ENCODE measurements around the gene PLIN4. TPM values are rescaled to one million over a fixed set of nuclear protein-coding genes. Genes with fewer than 3 reads are reported as not detected.

PLIN4 gene
- total and polyA plus RNA-seq, 8 donors, result 0.88 to 4.0 (median 1.1) TPM

GRCh38 chr19:4471403-4472173 lies 46.7 kb downstream of the PLIN4 start:
- intact Hi-C loops (cut with DNase I), result no loop called here
- Histone ChIP-seq H3K9me3 (no peaks in the 10 kb centered on the region), H3K36me3 (peaks cover 0 to 17% of the 10 kb centered on the region in 2 donors), H3K4me3 (peak overlapping the region; percentile 84 to 94), H3K27ac (peak overlapping the region; percentile 86 to 95), H3K4me1 (peaks cover 12 to 24% of the 10 kb centered on the region in 2 donors), H3K27me3 (no peaks in the 10 kb centered on the region)
- TF ChIP-seq, protein P1, sequence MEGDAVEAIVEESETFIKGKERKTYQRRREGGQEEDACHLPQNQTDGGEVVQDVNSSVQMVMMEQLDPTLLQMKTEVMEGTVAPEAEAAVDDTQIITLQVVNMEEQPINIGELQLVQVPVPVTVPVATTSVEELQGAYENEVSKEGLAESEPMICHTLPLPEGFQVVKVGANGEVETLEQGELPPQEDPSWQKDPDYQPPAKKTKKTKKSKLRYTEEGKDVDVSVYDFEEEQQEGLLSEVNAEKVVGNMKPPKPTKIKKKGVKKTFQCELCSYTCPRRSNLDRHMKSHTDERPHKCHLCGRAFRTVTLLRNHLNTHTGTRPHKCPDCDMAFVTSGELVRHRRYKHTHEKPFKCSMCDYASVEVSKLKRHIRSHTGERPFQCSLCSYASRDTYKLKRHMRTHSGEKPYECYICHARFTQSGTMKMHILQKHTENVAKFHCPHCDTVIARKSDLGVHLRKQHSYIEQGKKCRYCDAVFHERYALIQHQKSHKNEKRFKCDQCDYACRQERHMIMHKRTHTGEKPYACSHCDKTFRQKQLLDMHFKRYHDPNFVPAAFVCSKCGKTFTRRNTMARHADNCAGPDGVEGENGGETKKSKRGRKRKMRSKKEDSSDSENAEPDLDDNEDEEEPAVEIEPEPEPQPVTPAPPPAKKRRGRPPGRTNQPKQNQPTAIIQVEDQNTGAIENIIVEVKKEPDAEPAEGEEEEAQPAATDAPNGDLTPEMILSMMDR (IDR thresholded peaks at IDR 0.05), result no peak
- peak; percentile 94 for ATAC-seq
- DNase-seq, result peak; percentile 95 to 100 (median 99)

GRCh38 chr19:4467835-4468234 lies 50.5 kb downstream of the PLIN4 start:
- intact Hi-C loops (cut with DNase I), result no loop called here
- Histone ChIP-seq H3K27me3 (no peaks in the 10 kb centered on the region), H3K36me3 (no peaks in the 10 kb centered on the region), H3K9me3 (no peaks in the 10 kb centered on the region), H3K27ac (no peak overlapping the region), H3K4me1 (peaks cover 0 to 4% of the 10 kb centered on the region in 2 donors), H3K4me3 (no peak overlapping the region)
- TF ChIP-seq, protein P1 (IDR thresholded peaks at IDR 0.05), result no peak
- no peak for DNase-seq
- no peak for ATAC-seq

GRCh38 chr19:4464815-4465581 lies 53.3 kb downstream of the PLIN4 start:
- DNase-seq, result no peak
- Histone ChIP-seq H3K4me1 (no peaks in the 10 kb centered on the region), H3K36me3 (no peaks in the 10 kb centered on the region), H3K27ac (no peak overlapping the region), H3K4me3 (no peak overlapping the region), H3K9me3 (no peaks in the 10 kb centered on the region), H3K27me3 (no peaks in the 10 kb centered on the region)
- TF ChIP-seq, protein P1 (IDR thresholded peaks at IDR 0.05), result no peak
- ATAC-seq, result no peak
- intact Hi-C loops (cut with DNase I), result no loop called here

- H3K27me3 ChIP-seq, result no peaks in the 10 kb centered on the region
- peak; percentile 95 to 99 (median 98) for DNase-seq
- peaks cover 0 to 21% of the 10 kb centered on the region in 2 donors for H3K36me3 ChIP-seq
- H3K27ac ChIP-seq, result peak within 1 kb of the TSS; percentile 85 to 88
- H3K9me3 ChIP-seq, result no peaks in the 10 kb centered on the region
- TF ChIP-seq, protein P1 (IDR thresholded peaks at IDR 0.05), result peak in 1 of 2 donors; percentile 22
- ATAC-seq, result peak; percentile 92
- H3K4me3 ChIP-seq, result peak within 1 kb of the TSS; percentile 57 to 62
- peaks cover 7 to 21% of the 10 kb centered on the region in 2 donors for H3K4me1 ChIP-seq
- intact Hi-C loops (cut with DNase I), result no loop called here
These were observed 60.5 kb downstream of the PLIN4 start, which contains the start of gene UBXN6 for GRCh38 chr19:4457654-4458395. Gene UBXN6, minus strand, starts transcription at chr19:4457794. Its CDS starts 97 bp downstream, at chr19:4457697.

Measured in left lung (tissue), 10 donors.